HepG2 (cell line): Measurements from ENCODE around the gene GSK3A. TPM values are rescaled to one million over a fixed set of nuclear protein-coding genes. Genes with fewer than 3 reads are reported as not detected.

Source experiments
- GABPA ChIP-seq, 2 experiments: IDR thresholded peaks; 2 replicates each; pipeline ENCODE4 v1.6.1; 2011 to 2016; ENCODE audit warnings: low read depth in 2 of 2, low read length in 1 of 2, missing biosample characterization in 1 of 2, missing genetic modification characterization in 1 of 2
- HCFC1 ChIP-seq: fragments of 150-350 bp; IDR thresholded peaks from 2 replicates; pipeline ENCODE4 v1.6.1; 2014; ENCODE audit warnings: low read depth, low read length
- HES4 ChIP-seq: sonication (generic); formaldehyde crosslinking; IDR thresholded peaks from 2 replicates; pipeline ENCODE4 v1.9.0; 2021; ENCODE audit warnings: mild to moderate bottlenecking, missing genetic modification reagents, borderline replicate concordance
- HMG20B ChIP-seq: conservative IDR thresholded peaks from 2 replicates; pipeline ENCODE4 v1.6.1; 2016; ENCODE audit warnings: missing genetic modification reagents, missing compliant biosample characterization
- HOXA5 ChIP-seq: sonication (generic); formaldehyde crosslinking; IDR thresholded peaks from 2 replicates; pipeline ENCODE4 v1.4.0; 2020; ENCODE audit warnings: missing genetic modification reagents
- IKZF4 ChIP-seq: sonication (generic); formaldehyde crosslinking; IDR thresholded peaks from 2 replicates; pipeline ENCODE4 v1.5.1; 2020; ENCODE audit warnings: borderline replicate concordance, mild to moderate bottlenecking, low read depth, missing genetic modification reagents; ENCODE audit errors: not compliant biosample characterization
- PAF1 ChIP-seq: IDR thresholded peaks from 2 replicates; pipeline ENCODE4 v1.6.1; 2016; ENCODE audit warnings: missing genetic modification reagents, missing compliant biosample characterization
- PRDM10 ChIP-seq: sonication (generic); formaldehyde crosslinking; IDR thresholded peaks from 2 replicates; pipeline ENCODE4 v1.4.0; 2020; ENCODE audit warnings: low read depth, missing genetic modification reagents
- RCOR2 ChIP-seq: IDR thresholded peaks from 2 replicates; pipeline ENCODE4 v1.6.1; 2016; ENCODE audit warnings: missing biosample characterization, missing genetic modification reagents
- SALL1 ChIP-seq: sonication (generic); formaldehyde crosslinking; IDR thresholded peaks from 2 replicates; pipeline ENCODE4 v1.8.0; 2022; ENCODE audit warnings: mild to moderate bottlenecking, missing genetic modification reagents
- TCF12 ChIP-seq, 2 experiments: fragments of 450-650 bp in 1 of 2; sonication (generic) in 1 of 2; formaldehyde crosslinking in 1 of 2; IDR thresholded peaks; 2 replicates each; pipeline versions ENCODE4 v1.6.1 to v1.8.0; 2017 to 2022; ENCODE audit warnings: antibody characterized with exemption in 1 of 2, mild to moderate bottlenecking in 1 of 2, missing genetic modification reagents in 1 of 2, moderate library complexity in 1 of 2
- TFAP4 ChIP-seq: sonication (generic); IDR thresholded peaks from 2 replicates; pipeline ENCODE4 v1.6.1; 2016; ENCODE audit warnings: low read depth, borderline replicate concordance
- YEATS2 ChIP-seq: sonication (generic); formaldehyde crosslinking; IDR thresholded peaks from 2 replicates; pipeline ENCODE4 v1.4.0; 2020; ENCODE audit warnings: missing genetic modification reagents, borderline replicate concordance
- ZNF17 ChIP-seq: sonication (generic); formaldehyde crosslinking; IDR thresholded peaks from 2 replicates; pipeline ENCODE4 v1.5.0; 2020; ENCODE audit warnings: mild to moderate bottlenecking, missing genetic modification reagents
- ZNF639 ChIP-seq: conservative IDR thresholded peaks from 2 replicates; pipeline ENCODE4 v1.6.1; 2018; ENCODE audit warnings: missing genetic modification reagents
- polyA plus RNA-seq, 8 experiments: library from polyadenylated mRNA; depleted of rRNA in 3 of 8; stranded (reverse) in 7 of 8; unstranded in 1 of 8; fragments of >200 nt; fragmentation: Illumina TruSeq in 4 of 8; extraction: Trizol in 4 of 8; gene quantifications; 2 replicates each; pipeline versions ENCODE4 v1.2.1 to v1.2.3, GENCODE V29; 2011 to 2016; ENCODE audit warnings: low read depth in 4 of 8, missing spikeins in 1 of 8, mixed read lengths in 1 of 8; ENCODE audit not compliant: insufficient read depth in 1 of 8
- total RNA-seq, 5 experiments: library from RNA; depleted of rRNA; stranded (reverse); fragments of >200 nt; fragmentation: Illumina TruSeq; extraction: Trizol; gene quantifications; 2 replicates each; pipeline ENCODE4 v1.2.3, GENCODE V29; 2016; ENCODE audit warnings: low read depth in 1 of 5

GSK3A gene
- total and polyA plus RNA-seq, 2 of the 13 experiments (the other 11 are each of a cell fraction or from before 2014, with no cell fraction given), result 16.9 to 52.5 TPM

GRCh38 chr19:42219812-42220750 lies 22.3 kb downstream of the GSK3A start, which contains the start of gene ZNF526 (continued):
- TF ChIP-seq SALL1 (peak; percentile 79), HCFC1 (peak; percentile 63), HMG20B (CRISPR knock-in tag) (0 out of 2 replicates have a peak, but pooled peaks have one; percentile 47), HES4 (CRISPR knock-in tag) (peak; percentile 62; the same call in 1 of the 2 replicates), IKZF4 (no peak), HOXA5 (CRISPR knock-in tag) (peak; percentile 72; the same call in 1 of the 2 replicates), TCF12 (IDR thresholded peaks at IDR 0.05) (no peak), TCF12 (CRISPR knock-in tag; IDR thresholded peaks at IDR 0.05) (no peak), ZNF639 (CRISPR knock-in tag) (0 out of 2 replicates have a peak, but pooled peaks have one; percentile 67), PRDM10 (CRISPR knock-in tag) (0 out of 2 replicates have a peak, but pooled peaks have one; percentile 66), TFAP4 (peak; percentile 64; the same call in 1 of the 2 replicates), RCOR2 (CRISPR knock-in tag) (0 out of 2 replicates have a peak, but pooled peaks have one; percentile 17), YEATS2 (CRISPR knock-in tag) (peak; percentile 86; the same call in 1 of the 2 replicates), PAF1 (no peak), ZNF17 (CRISPR knock-in tag) (no peak), GABPA (IDR thresholded peaks at IDR 0.05; ENCODE audit: low read depth, low read length) (no peak), GABPA (CRISPR knock-in tag; IDR thresholded peaks at IDR 0.05; ENCODE audit: low read depth) (peak; percentile 24; the same call in 1 of the 2 replicates)
